HepG2 (cell line): Measurements from ENCODE around the gene CDK18. TPM values are rescaled to one million over a fixed set of nuclear protein-coding genes. Genes with fewer than 3 reads are reported as not detected.

ENCODE experiments used
- ARNT2 ChIP-seq: sonication (generic); formaldehyde crosslinking; IDR thresholded peaks from 2 replicates; pipeline ENCODE4 v1.8.0; 2022; ENCODE audit warnings: mild to moderate bottlenecking, low read depth, missing genetic modification reagents, moderate library complexity
- CTCF ChIP-seq: sonication (generic); formaldehyde crosslinking; IDR thresholded peaks from 2 replicates; pipeline ENCODE4 v1.5.0; 2020; ENCODE audit warnings: mild to moderate bottlenecking, missing genetic modification reagents, moderate library complexity
- LCORL ChIP-seq, 2 experiments: fragments of 450-650 bp in 1 of 2; sonication (generic) in 1 of 2; formaldehyde crosslinking in 1 of 2; IDR thresholded peaks; 2 replicates each; pipeline versions ENCODE4 v1.5.0 to v1.6.1; 2017 to 2020; ENCODE audit warnings: antibody characterized with exemption in 1 of 2, missing genetic modification reagents in 1 of 2
- MED13 ChIP-seq: sonication (generic); formaldehyde crosslinking; IDR thresholded peaks from 2 replicates; pipeline ENCODE4 v1.5.0; 2020; ENCODE audit warnings: missing genetic modification reagents
- MYC ChIP-seq: sonication (generic); formaldehyde crosslinking; IDR thresholded peaks from 2 replicates; pipeline ENCODE4 v1.9.0; 2021; ENCODE audit warnings: missing genetic modification reagents, borderline replicate concordance
- TBX3 ChIP-seq: fragments of 450-650 bp; IDR thresholded peaks from 2 replicates; pipeline ENCODE4 v1.6.1; 2017; ENCODE audit warnings: antibody characterized with exemption, mild to moderate bottlenecking, inconsistent platforms, borderline replicate concordance
- polyA plus RNA-seq, 8 experiments: library from polyadenylated mRNA; depleted of rRNA in 3 of 8; stranded (reverse) in 7 of 8; unstranded in 1 of 8; fragments of >200 nt; fragmentation: Illumina TruSeq in 4 of 8; extraction: Trizol in 4 of 8; gene quantifications; 2 replicates each; pipeline versions ENCODE4 v1.2.1 to v1.2.3, GENCODE V29; 2011 to 2016; ENCODE audit warnings: low read depth in 4 of 8, missing spikeins in 1 of 8, mixed read lengths in 1 of 8; ENCODE audit not compliant: insufficient read depth in 1 of 8
- total RNA-seq, 5 experiments: library from RNA; depleted of rRNA; stranded (reverse); fragments of >200 nt; fragmentation: Illumina TruSeq; extraction: Trizol; gene quantifications; 2 replicates each; pipeline ENCODE4 v1.2.3, GENCODE V29; 2016; ENCODE audit warnings: low read depth in 1 of 5
- TF ChIP-seq, protein P1 (sequence below): sonication (generic); formaldehyde crosslinking; IDR thresholded peaks from 2 replicates; pipeline ENCODE4 v1.9.0; 2022; ENCODE audit warnings: missing genetic modification reagents, mild to moderate bottlenecking, borderline replicate concordance
- TF ChIP-seq, protein P2 (sequence below): IDR thresholded peaks from 2 replicates; pipeline ENCODE4 v1.4.0; 2020; ENCODE audit warnings: mild to moderate bottlenecking, missing genetic modification reagents
- TF ChIP-seq, protein P3 (sequence below): sonication (generic); formaldehyde crosslinking; conservative IDR thresholded peaks from 2 replicates; pipeline ENCODE4 v1.4.0; 2020; ENCODE audit warnings: mild to moderate bottlenecking, missing genetic modification reagents, moderate library complexity
- TF ChIP-seq, protein P4 (sequence below): sonication (generic); formaldehyde crosslinking; IDR thresholded peaks from 2 replicates; pipeline ENCODE4 v1.5.1; 2020; ENCODE audit warnings: mild to moderate bottlenecking, missing genetic modification reagents, moderate library complexity

Gene CDK18
- total and polyA plus RNA-seq, 2 of the 13 experiments (the other 11 are each of a cell fraction or from before 2014, with no cell fraction given) = 6.4 to 38.8 TPM

GRCh38 chr1:205495237-205495823 is 9.1 kb upstream of the CDK18 start (continued):
- TF ChIP-seq, protein P1, sequence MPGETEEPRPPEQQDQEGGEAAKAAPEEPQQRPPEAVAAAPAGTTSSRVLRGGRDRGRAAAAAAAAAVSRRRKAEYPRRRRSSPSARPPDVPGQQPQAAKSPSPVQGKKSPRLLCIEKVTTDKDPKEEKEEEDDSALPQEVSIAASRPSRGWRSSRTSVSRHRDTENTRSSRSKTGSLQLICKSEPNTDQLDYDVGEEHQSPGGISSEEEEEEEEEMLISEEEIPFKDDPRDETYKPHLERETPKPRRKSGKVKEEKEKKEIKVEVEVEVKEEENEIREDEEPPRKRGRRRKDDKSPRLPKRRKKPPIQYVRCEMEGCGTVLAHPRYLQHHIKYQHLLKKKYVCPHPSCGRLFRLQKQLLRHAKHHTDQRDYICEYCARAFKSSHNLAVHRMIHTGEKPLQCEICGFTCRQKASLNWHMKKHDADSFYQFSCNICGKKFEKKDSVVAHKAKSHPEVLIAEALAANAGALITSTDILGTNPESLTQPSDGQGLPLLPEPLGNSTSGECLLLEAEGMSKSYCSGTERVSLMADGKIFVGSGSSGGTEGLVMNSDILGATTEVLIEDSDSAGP (CRISPR knock-in tag) = peak; percentile 42; the same call in 1 of the 2 replicates
- TF ChIP-seq, protein P2, sequence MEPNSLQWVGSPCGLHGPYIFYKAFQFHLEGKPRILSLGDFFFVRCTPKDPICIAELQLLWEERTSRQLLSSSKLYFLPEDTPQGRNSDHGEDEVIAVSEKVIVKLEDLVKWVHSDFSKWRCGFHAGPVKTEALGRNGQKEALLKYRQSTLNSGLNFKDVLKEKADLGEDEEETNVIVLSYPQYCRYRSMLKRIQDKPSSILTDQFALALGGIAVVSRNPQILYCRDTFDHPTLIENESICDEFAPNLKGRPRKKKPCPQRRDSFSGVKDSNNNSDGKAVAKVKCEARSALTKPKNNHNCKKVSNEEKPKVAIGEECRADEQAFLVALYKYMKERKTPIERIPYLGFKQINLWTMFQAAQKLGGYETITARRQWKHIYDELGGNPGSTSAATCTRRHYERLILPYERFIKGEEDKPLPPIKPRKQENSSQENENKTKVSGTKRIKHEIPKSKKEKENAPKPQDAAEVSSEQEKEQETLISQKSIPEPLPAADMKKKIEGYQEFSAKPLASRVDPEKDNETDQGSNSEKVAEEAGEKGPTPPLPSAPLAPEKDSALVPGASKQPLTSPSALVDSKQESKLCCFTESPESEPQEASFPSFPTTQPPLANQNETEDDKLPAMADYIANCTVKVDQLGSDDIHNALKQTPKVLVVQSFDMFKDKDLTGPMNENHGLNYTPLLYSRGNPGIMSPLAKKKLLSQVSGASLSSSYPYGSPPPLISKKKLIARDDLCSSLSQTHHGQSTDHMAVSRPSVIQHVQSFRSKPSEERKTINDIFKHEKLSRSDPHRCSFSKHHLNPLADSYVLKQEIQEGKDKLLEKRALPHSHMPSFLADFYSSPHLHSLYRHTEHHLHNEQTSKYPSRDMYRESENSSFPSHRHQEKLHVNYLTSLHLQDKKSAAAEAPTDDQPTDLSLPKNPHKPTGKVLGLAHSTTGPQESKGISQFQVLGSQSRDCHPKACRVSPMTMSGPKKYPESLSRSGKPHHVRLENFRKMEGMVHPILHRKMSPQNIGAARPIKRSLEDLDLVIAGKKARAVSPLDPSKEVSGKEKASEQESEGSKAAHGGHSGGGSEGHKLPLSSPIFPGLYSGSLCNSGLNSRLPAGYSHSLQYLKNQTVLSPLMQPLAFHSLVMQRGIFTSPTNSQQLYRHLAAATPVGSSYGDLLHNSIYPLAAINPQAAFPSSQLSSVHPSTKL (CRISPR knock-in tag) = peak; percentile 45
- TF ChIP-seq MYC (CRISPR knock-in tag) = peak; percentile 21; the same call in 1 of the 2 replicates
- TF ChIP-seq CTCF (CRISPR knock-in tag) = peak; percentile 4; the same call in 1 of the 2 replicates
- TF ChIP-seq ARNT2 = no peak
- TF ChIP-seq MED13 (CRISPR knock-in tag) = no peak
- TF ChIP-seq, protein P3, sequence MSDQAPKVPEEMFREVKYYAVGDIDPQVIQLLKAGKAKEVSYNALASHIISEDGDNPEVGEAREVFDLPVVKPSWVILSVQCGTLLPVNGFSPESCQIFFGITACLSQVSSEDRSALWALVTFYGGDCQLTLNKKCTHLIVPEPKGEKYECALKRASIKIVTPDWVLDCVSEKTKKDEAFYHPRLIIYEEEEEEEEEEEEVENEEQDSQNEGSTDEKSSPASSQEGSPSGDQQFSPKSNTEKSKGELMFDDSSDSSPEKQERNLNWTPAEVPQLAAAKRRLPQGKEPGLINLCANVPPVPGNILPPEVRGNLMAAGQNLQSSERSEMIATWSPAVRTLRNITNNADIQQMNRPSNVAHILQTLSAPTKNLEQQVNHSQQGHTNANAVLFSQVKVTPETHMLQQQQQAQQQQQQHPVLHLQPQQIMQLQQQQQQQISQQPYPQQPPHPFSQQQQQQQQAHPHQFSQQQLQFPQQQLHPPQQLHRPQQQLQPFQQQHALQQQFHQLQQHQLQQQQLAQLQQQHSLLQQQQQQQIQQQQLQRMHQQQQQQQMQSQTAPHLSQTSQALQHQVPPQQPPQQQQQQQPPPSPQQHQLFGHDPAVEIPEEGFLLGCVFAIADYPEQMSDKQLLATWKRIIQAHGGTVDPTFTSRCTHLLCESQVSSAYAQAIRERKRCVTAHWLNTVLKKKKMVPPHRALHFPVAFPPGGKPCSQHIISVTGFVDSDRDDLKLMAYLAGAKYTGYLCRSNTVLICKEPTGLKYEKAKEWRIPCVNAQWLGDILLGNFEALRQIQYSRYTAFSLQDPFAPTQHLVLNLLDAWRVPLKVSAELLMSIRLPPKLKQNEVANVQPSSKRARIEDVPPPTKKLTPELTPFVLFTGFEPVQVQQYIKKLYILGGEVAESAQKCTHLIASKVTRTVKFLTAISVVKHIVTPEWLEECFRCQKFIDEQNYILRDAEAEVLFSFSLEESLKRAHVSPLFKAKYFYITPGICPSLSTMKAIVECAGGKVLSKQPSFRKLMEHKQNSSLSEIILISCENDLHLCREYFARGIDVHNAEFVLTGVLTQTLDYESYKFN (CRISPR knock-in tag) = peak; percentile 49; the same call in 1 of the 2 replicates
- TF ChIP-seq, protein P4, sequence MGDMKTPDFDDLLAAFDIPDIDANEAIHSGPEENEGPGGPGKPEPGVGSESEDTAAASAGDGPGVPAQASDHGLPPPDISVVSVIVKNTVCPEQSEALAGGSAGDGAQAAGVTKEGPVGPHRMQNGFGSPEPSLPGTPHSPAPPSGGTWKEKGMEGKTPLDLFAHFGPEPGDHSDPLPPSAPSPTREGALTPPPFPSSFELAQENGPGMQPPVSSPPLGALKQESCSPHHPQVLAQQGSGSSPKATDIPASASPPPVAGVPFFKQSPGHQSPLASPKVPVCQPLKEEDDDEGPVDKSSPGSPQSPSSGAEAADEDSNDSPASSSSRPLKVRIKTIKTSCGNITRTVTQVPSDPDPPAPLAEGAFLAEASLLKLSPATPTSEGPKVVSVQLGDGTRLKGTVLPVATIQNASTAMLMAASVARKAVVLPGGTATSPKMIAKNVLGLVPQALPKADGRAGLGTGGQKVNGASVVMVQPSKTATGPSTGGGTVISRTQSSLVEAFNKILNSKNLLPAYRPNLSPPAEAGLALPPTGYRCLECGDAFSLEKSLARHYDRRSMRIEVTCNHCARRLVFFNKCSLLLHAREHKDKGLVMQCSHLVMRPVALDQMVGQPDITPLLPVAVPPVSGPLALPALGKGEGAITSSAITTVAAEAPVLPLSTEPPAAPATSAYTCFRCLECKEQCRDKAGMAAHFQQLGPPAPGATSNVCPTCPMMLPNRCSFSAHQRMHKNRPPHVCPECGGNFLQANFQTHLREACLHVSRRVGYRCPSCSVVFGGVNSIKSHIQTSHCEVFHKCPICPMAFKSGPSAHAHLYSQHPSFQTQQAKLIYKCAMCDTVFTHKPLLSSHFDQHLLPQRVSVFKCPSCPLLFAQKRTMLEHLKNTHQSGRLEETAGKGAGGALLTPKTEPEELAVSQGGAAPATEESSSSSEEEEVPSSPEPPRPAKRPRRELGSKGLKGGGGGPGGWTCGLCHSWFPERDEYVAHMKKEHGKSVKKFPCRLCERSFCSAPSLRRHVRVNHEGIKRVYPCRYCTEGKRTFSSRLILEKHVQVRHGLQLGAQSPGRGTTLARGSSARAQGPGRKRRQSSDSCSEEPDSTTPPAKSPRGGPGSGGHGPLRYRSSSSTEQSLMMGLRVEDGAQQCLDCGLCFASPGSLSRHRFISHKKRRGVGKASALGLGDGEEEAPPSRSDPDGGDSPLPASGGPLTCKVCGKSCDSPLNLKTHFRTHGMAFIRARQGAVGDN (CRISPR knock-in tag) = peak; percentile 61
- no peak for TF ChIP-seq LCORL (IDR thresholded peaks at IDR 0.05)
- peak; percentile 61; the same call in 1 of the 2 replicates for TF ChIP-seq LCORL (CRISPR knock-in tag; IDR thresholded peaks at IDR 0.05)
- TF ChIP-seq TBX3 = no peak
